GM12872 (cell line): Measurements from ENCODE around the gene C16orf74.

ENCODE experiments used
- TF ChIP-seq, protein P1 (sequence below): IDR thresholded peaks from 3 replicates; pipeline ENCODE4 v1.5.1; 2011; ENCODE audit warnings: low read depth, mild to moderate bottlenecking, low read length, moderate library complexity; ENCODE audit not compliant: insufficient read depth

Gene C16orf74

DNA sequence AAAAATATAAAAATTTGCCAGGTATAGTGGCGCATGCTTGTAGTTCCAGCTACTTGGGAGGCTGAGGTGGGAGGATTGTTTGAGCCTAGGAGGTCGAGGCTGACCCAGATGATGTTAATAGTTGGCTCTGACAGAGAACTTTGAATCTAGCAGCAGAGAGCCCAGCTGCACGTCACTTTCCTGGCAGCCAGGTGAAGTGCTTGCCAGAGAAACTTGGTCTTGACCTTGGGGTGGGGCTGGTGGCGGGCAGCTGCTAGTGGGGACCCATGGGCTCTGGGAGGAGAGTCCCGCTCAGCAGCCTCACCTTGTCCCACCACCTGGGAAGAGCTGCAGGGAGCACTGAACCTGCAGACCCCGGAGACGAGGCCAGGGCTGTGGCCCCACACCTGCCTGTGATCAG is 3.1 kb upstream of the C16orf74 start:
- TF ChIP-seq, protein P1, sequence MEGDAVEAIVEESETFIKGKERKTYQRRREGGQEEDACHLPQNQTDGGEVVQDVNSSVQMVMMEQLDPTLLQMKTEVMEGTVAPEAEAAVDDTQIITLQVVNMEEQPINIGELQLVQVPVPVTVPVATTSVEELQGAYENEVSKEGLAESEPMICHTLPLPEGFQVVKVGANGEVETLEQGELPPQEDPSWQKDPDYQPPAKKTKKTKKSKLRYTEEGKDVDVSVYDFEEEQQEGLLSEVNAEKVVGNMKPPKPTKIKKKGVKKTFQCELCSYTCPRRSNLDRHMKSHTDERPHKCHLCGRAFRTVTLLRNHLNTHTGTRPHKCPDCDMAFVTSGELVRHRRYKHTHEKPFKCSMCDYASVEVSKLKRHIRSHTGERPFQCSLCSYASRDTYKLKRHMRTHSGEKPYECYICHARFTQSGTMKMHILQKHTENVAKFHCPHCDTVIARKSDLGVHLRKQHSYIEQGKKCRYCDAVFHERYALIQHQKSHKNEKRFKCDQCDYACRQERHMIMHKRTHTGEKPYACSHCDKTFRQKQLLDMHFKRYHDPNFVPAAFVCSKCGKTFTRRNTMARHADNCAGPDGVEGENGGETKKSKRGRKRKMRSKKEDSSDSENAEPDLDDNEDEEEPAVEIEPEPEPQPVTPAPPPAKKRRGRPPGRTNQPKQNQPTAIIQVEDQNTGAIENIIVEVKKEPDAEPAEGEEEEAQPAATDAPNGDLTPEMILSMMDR: no peak

DNA sequence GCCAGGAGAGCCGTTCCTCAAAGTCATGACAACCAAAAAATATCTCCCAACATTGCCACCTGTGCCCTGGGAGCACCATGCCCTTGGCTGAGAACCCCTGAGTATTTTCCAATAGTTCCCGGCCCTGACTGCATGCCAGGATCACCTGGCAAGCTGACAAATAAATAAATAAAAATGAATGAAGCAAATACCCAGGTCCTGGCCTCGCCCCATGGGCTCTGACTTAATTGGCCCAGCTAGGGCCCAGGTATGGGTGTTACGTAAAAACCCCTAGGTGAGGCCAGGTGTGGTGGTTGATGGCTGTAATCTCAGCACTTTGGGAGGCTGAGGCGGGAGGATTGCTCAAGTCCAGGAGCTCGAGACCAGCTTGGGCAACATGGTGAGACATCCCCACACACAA is 2.7 kb upstream of the C16orf74 start:
- TF ChIP-seq, protein P1: no peak

DNA sequence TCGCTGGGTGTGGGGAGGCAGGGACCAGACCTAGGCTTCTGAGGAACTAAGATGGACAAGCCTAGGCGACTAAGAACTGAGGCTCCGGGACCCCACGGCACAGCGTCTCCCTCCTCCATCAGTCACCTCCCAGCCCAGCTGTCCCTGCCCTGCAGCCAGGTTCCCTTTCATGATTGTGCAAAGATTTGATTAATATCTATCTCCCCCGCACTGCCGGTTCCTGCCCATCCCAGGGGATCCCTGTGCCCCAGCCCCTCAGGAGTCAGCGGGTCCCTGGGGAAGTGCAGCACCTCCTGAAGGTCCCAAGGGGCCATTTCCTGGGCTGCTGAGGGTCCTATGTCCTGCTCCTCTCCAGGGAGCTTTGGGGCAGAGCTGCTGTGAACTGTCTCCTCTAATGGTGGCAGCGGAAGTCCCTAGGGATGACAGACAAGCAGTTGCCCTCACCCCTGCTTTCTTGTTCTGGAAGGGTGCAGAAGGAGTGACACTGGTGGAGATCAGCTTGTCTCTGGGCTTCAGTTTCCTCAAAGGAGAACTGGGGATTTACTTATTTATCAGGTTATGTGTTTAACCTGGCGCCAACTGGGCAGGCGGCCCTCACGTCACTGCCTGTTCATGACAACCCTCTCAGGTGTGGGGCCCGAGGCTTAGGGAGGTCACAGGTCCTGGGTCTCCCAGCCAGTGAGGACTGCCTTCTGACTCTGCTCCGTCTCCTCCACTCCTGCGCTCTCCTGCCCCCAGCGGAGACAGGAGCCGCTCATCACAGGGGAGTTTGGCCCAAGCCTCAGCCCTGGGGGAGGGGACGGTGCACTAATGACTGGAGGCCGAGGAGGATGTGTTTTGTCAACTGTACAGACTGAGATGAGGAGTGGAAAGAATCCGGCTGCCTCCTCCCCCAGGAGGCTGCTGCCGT is 1.9 kb upstream of the C16orf74 start:
- TF ChIP-seq, protein P1: peak; percentile 69

DNA sequence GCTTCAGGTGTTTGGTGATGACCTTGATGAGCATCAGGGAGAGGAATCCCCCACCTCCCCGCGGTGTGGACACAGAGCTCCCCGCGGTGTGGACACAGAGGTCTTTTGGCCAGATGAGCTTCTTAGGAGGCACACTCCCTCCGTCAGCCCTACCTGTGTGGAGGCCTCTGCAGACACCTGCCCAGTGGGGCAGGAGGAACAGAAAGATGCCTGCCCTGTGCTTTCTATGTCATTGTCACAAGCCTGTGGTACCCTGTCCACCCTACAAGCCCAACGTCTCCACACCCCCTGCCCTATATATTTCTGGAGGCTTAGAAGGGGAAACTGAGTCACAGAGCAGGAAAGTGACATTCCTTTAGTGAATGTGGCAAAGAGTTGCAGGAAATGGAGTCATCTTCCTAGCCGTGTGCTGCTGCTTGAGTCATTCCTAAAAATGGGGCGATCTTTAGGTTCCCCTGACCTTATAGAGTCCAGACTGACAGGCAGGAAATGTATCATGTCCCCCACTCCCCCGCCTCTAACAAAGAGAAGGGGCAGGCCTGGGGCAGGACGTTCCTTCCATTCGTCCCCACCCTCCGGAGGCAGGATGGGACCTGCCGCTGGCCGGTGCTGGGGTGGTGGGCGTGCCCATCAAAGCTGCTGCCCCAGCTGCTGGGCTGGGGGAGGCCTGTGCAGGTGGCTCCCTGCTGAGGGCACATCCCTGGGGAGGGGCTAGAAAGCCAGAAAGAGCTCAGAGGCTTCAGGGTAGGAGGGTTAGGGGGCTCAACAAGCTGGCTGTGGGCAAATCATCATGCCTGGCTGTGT is 1.0 kb upstream of the C16orf74 start:
- TF ChIP-seq, protein P1: no peak

DNA sequence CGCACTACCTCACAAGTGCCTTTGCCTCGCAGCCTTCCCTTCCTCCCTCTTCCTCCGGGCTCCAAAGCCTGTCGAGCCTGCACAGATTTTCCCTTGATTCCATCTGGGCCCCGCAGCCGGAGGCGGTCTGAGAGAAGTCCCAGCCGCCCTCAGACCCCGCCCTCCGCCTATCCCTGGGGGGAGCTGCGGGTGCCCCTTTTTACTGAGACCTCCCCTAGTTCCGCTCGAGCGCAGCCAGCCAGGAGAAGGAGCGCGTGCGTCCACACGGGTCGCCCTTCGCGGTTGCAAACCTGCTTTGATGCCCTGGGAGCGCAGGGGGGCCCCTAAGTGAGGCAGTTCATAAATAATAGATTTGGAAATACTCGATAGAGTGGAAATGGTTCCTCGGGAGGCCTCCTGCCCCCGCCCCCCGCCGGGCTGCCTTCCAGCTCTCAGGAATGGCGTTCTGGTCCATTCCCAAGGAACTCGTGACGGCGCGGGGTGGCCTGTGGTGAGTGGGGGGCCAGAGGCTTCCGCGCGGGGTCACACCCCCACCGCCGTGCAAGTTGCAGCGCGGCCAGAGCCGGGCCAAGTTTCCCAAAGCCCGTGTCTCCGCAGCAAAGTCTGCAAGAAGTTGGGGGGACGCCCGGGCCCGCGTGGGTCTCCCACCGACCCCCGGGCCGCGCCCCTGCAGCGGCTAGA is 610 bp downstream of the C16orf74 start:
- TF ChIP-seq, protein P1: peak; percentile 31; the same call in 1 of the 3 replicates

DNA sequence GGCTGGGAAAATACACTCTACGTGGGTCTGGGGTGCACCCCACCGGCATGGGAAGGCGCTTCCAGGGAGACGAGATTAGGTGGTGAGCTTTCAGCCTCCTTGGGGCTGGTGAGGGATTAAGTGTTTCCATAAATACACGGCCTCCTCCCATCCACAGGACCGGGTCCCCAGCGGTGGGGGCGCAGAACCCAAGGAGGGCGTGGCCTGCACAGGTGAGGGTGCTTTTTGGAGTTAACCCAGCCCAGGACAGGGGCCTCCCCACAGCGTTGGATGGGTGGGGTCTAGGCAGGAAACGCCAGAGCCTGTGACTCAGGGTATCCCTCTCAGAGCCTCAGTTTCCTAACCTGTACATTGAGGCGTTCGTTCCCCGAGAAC is 1.1 kb downstream of the C16orf74 start:
- TF ChIP-seq, protein P1: no peak
